Panc1 (cell line): Measurements from ENCODE around the gene NBPF1. TPM values are rescaled to one million over a fixed set of nuclear protein-coding genes. Genes with fewer than 3 reads are reported as not detected.
"Not testable (repeated sequence)": the region's sequence is repeated elsewhere in the genome, so short reads cannot be mapped to it uniquely, and the experiment has no call there.

Source experiments
- ATAC-seq: fragments of 200-7000 bp; cut with Tn5 transposase; 2 replicates; pipeline ENCODE4 v1.9.1; 2020; ENCODE audit warnings: mild to moderate bottlenecking, moderate library complexity
- BruUV-seq: library from RNA; stranded (reverse); fragments of 400-500 nt; replicated peaks from 2 replicates; lab custom pipeline; 2021; lab: Mats Ljungman, UMichigan
- CTCF ChIA-PET: fragments of 300-600 bp; sonication (Branson Sonifier 250); formaldehyde crosslinking; loops from one replicate; lab custom pipeline; 2022; ENCODE audit warnings: antibody characterized with exemption; lab: Charles Lee
- POLR2A ChIA-PET: fragments of 300-600 bp; sonication (Branson Sonifier 250); formaldehyde crosslinking; loops from one replicate; lab custom pipeline; 2022; ENCODE audit warnings: antibody characterized with exemption; lab: Charles Lee
- DNase-seq: peaks from one replicate; pipeline ENCODE4 v3.0.0-alpha.2; 2010; ENCODE audit warnings: low read depth, low spot score
- H3K27ac ChIP-seq: 2 replicates; pipeline ENCODE4 v1.5.1; 2011; ENCODE audit warnings: mild to moderate bottlenecking, low read length, inconsistent platforms
- H3K27me3 ChIP-seq: fragments of 200-500 bp; sonication (Bioruptor generic); 2 replicates; pipeline ENCODE4 v1.6.0; 2014; ENCODE audit warnings: low read length, inconsistent platforms; ENCODE audit not compliant: control insufficient read depth, insufficient read depth
- H3K36me3 ChIP-seq: fragments of 200-500 bp; sonication (Bioruptor generic); 2 replicates; pipeline ENCODE4 v1.5.1; 2014; ENCODE audit warnings: inconsistent platforms, mild to moderate bottlenecking, low read length, moderate library complexity; ENCODE audit not compliant: control insufficient read depth, insufficient read depth
- H3K4me1 ChIP-seq: 2 replicates; pipeline ENCODE4 v1.5.1; 2011; ENCODE audit warnings: inconsistent platforms, mild to moderate bottlenecking, low read length, moderate library complexity; ENCODE audit not compliant: control insufficient read depth, insufficient read depth
- H3K4me3 ChIP-seq, 2 experiments: 2 replicates each; pipeline ENCODE4 v1.5.1; 2011 to 2012; ENCODE audit warnings: low read depth in 2 of 2, low read length in 2 of 2, mild to moderate bottlenecking in 2 of 2, inconsistent platforms in 1 of 2, moderate library complexity in 1 of 2
- H3K9me3 ChIP-seq: fragments of 200-500 bp; sonication (Bioruptor generic); 2 replicates; pipeline ENCODE4 v1.5.1; 2014; ENCODE audit warnings: low read depth, mild to moderate bottlenecking, inconsistent platforms, low read length, moderate library complexity; ENCODE audit not compliant: control insufficient read depth, insufficient read depth
- POLR2AphosphoS5 ChIP-seq: IDR thresholded peaks from 2 replicates; pipeline ENCODE4 v1.6.1; 2012; ENCODE audit warnings: mild to moderate bottlenecking, low read depth, low read length, moderate library complexity
- SIN3A ChIP-seq: IDR thresholded peaks from 2 replicates; pipeline ENCODE4 v1.6.1; 2012; ENCODE audit warnings: low read depth, mild to moderate bottlenecking, low read length, moderate library complexity, borderline replicate concordance; ENCODE audit not compliant: insufficient read depth
- TCF7L2 ChIP-seq: IDR thresholded peaks from 2 replicates; pipeline ENCODE4 v1.6.1; 2011; ENCODE audit warnings: mild to moderate bottlenecking, low read depth, low read length, inconsistent platforms
- in situ Hi-C: cut with HindIII; loops from 2 replicates; pipeline ENCODE4 v1.10.0; 2016; ENCODE audit warnings: low sequenced_read_pairs, low pct_unique_long_range_greater_than_20kb
- intact Hi-C: fragments of 100-400 bp; cut with micrococcal nuclease; formaldehyde crosslinking; loops from one replicate; pipeline ENCODE4 v1.10.0; 2022; ENCODE audit not compliant: unreplicated experiment
- total RNA-seq: library from RNA; stranded (reverse); gene quantifications from one replicate; pipeline ENCODE4 v1.2.1, GENCODE V29; 2021; ENCODE audit not compliant: unreplicated experiment
- TF ChIP-seq, protein P1 (sequence below): fragments of 450-650 bp; IDR thresholded peaks from 2 replicates; pipeline ENCODE4 v1.5.1; 2017; ENCODE audit warnings: mild to moderate bottlenecking
- TF ChIP-seq, protein P2 (sequence below), 2 experiments: IDR thresholded peaks; 2 replicates each; pipeline ENCODE4 v1.6.1; 2011 to 2012; ENCODE audit warnings: low read depth in 2 of 2, control low read depth in 1 of 2, low read length in 1 of 2, mild to moderate bottlenecking in 1 of 2, moderate library complexity in 1 of 2; ENCODE audit not compliant: insufficient read depth in 1 of 2

Gene NBPF1
- total RNA-seq, 1 experiment from 2014 or later, result 73.2 TPM

DNA sequence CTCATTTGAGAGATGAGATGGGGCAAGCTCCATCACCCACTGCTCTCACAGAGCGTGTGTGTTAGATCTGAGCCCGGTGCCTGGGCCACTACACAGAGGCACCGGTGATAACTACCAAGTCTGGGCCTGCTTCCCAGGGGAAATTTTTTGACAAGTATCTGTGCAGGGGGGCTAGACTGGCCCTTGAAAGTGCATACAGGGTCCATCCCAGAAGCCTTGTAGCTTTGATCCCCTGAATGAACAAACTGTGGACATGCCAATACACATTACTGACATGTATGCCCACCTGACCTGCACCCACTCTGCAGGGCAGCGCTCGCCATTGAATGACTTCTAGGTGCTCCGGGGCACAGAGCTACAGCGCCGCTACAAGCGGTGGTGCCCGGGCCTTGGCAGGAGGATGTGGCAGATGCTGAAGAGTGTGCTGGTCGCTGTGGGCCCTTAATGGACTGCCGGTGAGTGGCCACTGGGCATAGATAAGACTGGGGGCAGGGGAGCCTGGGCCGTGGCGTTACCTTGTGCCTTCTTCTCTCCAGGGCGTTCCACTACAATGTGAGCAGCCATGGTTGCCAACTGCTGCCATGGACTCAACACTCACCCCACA is 32.8 kb upstream of the NBPF1 start:
- H3K36me3 ChIP-seq, in situ Hi-C loops, H3K4me3 ChIP-seq, POLR2A ChIA-PET, H3K9me3 ChIP-seq, H3K27me3 ChIP-seq, CTCF ChIA-PET, intact Hi-C loops, H3K27ac ChIP-seq, ATAC-seq, BruUV-seq, DNase-seq: not testable (repeated sequence)
- H3K4me1 ChIP-seq, result peaks cover 19% of the 10 kb centered on the region

DNA sequence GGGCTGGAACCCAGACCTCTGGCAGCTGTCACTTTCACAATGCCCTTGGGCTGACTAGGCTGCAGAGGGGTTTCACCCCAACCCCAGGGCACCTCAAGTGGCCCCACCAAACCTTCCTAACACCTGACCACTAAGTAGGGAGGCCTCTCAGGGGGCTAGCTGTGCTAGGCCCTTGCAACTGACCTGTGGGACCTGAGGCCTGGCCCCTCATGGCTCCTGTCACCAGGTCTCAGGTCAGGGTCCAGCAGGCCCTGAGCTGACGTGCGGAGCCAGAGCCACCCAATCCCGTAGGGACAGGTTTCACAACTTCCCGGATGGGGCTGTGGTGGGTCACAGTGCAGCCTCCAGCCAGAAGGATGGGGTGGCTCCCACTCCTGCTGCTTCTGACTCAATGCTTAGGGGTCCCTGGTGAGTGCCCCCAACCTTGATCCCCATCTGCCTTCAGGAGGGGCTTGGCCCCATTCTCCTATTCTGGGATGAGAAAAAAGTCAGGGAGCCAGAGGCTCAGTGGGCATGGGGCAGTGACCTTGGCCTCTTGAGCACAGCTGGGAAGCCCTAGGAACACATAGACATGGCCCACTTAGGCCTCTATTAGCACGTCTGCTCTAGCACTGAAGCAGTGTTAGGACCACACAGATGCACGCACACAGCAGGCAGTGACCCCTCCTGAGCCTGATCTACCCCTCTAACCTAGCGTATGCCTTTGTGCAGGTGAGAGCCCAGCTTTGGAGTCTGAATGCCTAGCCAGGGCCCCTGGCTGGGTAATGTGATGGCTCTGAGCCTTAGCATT is 32.1 kb upstream of the NBPF1 start:
- ATAC-seq, H3K36me3 ChIP-seq, POLR2A ChIA-PET, H3K9me3 ChIP-seq, intact Hi-C loops, CTCF ChIA-PET, DNase-seq, in situ Hi-C loops, H3K27me3 ChIP-seq: not testable (repeated sequence)
- Histone ChIP-seq H3K27ac (peak overlapping the region; percentile 94), H3K4me3 (peak overlapping the region; percentile 75 to 84), H3K4me1 (peaks cover 19% of the 10 kb centered on the region)
- BruUV-seq, result TSS peak; percentile 97

DNA sequence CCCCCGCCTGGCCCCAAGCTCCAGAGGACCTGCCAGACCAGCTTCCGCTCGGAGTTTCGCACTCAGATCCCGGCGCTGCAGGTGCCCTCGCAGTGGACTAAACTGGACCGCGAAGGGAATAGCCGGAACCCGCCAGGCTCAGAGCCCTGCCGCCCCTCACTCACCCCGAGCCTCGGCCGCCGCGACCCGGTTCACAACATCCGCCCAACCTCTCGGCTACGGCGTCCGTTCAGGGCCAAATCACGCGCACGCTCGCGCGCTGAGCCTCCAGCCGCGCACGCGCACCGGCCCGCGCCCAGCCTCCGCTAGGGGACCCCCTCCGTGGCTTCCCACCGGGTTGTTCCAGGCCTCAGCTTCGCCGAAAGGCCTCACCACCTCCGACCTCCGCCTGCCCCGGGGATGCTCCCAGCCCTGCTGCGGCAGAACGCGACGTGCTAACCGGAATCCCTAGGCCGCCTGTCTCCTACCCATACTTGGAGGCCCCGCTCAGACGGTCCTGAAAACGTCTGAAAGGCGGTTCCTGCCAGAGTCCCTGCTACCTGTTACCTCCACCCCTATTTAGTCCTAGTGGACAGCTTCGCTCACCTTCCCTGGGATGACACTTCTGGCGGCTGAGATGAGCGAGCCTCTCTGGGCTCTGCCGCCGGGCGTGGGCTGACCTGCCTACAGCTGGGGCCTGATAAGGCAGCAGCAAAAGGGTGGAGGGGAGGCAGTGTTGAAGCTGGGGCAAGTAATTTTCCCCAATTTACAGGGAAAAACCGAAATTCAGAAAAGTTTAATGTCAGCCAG is 31.3 kb upstream of the NBPF1 start:
- TF ChIP-seq, protein P1, sequence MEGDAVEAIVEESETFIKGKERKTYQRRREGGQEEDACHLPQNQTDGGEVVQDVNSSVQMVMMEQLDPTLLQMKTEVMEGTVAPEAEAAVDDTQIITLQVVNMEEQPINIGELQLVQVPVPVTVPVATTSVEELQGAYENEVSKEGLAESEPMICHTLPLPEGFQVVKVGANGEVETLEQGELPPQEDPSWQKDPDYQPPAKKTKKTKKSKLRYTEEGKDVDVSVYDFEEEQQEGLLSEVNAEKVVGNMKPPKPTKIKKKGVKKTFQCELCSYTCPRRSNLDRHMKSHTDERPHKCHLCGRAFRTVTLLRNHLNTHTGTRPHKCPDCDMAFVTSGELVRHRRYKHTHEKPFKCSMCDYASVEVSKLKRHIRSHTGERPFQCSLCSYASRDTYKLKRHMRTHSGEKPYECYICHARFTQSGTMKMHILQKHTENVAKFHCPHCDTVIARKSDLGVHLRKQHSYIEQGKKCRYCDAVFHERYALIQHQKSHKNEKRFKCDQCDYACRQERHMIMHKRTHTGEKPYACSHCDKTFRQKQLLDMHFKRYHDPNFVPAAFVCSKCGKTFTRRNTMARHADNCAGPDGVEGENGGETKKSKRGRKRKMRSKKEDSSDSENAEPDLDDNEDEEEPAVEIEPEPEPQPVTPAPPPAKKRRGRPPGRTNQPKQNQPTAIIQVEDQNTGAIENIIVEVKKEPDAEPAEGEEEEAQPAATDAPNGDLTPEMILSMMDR, result peak; percentile 40; the same call in 1 of the 2 replicates
- TF ChIP-seq POLR2AphosphoS5 (peak; percentile 98), SIN3A (peak; percentile 99), TCF7L2 (0 out of 2 replicates have a peak, but pooled peaks have one; percentile 61)
- TF ChIP-seq, protein P2, sequence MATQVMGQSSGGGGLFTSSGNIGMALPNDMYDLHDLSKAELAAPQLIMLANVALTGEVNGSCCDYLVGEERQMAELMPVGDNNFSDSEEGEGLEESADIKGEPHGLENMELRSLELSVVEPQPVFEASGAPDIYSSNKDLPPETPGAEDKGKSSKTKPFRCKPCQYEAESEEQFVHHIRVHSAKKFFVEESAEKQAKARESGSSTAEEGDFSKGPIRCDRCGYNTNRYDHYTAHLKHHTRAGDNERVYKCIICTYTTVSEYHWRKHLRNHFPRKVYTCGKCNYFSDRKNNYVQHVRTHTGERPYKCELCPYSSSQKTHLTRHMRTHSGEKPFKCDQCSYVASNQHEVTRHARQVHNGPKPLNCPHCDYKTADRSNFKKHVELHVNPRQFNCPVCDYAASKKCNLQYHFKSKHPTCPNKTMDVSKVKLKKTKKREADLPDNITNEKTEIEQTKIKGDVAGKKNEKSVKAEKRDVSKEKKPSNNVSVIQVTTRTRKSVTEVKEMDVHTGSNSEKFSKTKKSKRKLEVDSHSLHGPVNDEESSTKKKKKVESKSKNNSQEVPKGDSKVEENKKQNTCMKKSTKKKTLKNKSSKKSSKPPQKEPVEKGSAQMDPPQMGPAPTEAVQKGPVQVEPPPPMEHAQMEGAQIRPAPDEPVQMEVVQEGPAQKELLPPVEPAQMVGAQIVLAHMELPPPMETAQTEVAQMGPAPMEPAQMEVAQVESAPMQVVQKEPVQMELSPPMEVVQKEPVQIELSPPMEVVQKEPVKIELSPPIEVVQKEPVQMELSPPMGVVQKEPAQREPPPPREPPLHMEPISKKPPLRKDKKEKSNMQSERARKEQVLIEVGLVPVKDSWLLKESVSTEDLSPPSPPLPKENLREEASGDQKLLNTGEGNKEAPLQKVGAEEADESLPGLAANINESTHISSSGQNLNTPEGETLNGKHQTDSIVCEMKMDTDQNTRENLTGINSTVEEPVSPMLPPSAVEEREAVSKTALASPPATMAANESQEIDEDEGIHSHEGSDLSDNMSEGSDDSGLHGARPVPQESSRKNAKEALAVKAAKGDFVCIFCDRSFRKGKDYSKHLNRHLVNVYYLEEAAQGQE (IDR thresholded peaks at IDR 0.05; ENCODE audit: insufficient read depth in 1 of 2, low read depth in 2 of 2, low read length in 1 of 2), result peak in 1 of 2 experiments; percentile 80; a peak in 2 of 4 replicates
- Histone ChIP-seq H3K4me3 (peak overlapping the region; percentile 75 to 84), H3K4me1 (peaks cover 19% of the 10 kb centered on the region), H3K27ac (peak overlapping the region; percentile 94)
- intact Hi-C loops, H3K36me3 ChIP-seq, H3K9me3 ChIP-seq, BruUV-seq, POLR2A ChIA-PET, H3K27me3 ChIP-seq, in situ Hi-C loops: not testable (repeated sequence)
- CTCF ChIA-PET, result interaction anchor here (0.6 kb wide), 1 partner anchor 20 kb away, joined by 3 read pairs; no protein-coding TSS in a partner anchor
- ATAC-seq (peak; percentile 91), DNase-seq (peak; percentile 90)
